HTR-8/SVneo (cell line): ENCODE results near the gene FRMPD3.

Experiments used
- DNase-seq: peaks from one replicate; pipeline ENCODE4 v3.0.0; 2011; ENCODE audit warnings: low spot score, mixed read lengths; ENCODE audit not compliant: insufficient read length
- FAIRE-seq: peaks from 2 replicates; lab custom pipeline; 2011; peaks lifted over from hg19 to GRCh38; lab: Jason Lieb, UNC

The FRMPD3 gene

DNA sequence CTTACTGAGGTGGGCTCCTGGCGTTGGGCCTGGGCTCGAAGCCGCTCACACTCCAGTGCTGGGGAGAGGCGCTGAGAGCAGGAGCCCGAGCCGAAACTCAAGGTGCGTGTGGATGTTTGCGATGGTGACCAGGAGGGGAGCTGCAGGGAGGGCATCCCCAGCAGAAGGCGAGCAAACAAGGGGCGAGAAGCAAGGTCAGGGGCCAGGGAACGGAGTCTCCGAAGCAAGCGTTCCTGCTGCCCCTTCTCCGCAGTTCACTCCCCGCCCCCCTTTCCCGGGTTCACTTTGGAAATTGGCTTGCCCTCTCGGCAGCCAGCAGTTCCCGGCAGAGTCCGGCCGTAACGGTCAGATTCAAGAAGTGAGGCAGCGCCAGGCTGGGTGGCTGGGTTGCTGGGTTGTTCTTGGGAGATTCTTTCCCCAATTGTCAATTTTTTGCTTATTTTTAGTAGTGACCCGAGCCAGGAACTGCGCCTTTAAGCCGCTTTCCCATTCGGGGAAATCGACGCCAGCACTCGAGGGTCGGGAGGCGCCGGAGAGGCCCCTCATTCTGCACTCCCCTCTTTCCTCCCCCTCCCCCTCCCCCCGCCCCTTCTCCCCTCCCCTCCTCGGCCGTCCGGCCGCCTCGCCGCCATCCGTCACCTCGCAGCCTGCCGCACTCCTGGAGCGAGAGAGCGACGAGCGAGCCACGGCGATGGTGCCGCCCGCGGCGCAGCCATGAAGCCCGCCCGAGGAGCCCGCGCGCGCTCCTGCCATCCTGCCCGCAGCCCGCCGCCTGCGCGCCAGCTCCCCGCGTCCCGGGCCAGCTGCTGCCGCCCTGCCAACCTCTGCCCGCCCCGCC lies at the start of gene FRMPD3:
TSS of gene FRMPD3 (plus strand) at position 655 of the 838 bp plus-strand sequence. CDS start 76,937 bp downstream, outside the sequence.
- no peak for FAIRE-seq
- no peak for DNase-seq

DNA sequence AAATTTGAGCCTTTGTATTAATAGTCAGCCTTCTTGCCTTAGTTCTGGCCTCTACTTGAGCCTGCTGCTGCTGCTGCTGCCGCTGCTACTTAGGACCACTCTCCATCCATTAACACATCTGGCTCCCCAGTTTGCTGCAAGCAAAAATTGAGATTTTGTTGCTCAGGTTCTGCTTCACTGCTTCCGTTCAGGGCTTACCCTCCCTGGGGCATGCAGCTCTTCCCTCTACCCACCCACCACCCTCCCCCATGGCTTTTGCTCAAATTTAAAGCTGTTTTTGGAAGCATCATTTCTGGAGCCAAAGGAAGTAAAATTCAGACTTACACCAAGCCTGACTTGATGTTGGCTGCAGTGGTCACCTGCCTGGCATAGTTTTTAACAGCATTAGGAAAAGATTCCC lies 28.9 kb upstream of the FRMPD3 start:
- no peak for FAIRE-seq
- no peak for DNase-seq

DNA sequence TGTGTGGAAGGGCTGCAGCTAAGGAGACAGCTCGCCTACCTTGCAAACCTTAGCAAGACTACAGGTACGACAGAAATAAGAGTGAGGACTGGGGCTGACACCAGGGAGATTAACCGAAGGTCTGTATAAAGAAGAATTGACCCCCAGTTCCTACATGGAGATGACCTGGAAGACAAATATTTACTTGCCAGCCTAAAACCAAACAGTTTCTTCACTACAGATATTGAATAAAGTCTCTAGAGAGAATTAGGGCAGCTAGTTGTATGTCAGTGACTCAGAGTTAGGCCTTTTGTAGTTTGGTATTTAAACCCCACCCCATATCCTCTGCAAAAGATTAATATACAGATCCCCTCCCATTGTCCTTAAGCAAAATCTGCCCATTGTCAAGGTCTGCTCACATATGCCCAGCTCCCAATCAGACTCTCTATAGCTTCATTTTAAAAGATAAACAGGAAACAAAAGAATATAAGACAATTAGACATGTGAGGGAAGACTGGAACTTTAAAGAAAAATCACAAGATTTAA lies 28.1 kb upstream of the FRMPD3 start:
- FAIRE-seq: no peak
- DNase-seq: no peak

DNA sequence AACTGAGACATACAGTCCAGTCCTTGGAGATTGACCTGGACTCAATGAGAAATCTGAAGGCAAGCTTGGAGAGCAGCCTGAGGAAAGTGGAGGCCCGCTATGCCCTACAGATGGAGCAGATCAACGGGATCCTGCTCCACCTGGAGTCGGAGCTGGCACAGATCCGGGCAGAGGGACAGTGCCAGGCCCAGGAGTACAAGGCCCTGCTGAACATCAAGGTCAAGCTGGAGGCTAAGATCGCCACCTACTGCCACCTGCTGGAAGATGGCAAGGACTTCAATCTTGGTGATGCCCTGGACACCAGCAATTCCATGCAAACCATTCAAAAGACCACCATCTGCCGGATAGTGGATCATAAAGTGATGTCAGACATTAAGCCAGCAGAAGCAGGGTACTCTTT lies 20.4 kb upstream of the FRMPD3 start:
- DNase-seq: no peak
- no peak for FAIRE-seq

DNA sequence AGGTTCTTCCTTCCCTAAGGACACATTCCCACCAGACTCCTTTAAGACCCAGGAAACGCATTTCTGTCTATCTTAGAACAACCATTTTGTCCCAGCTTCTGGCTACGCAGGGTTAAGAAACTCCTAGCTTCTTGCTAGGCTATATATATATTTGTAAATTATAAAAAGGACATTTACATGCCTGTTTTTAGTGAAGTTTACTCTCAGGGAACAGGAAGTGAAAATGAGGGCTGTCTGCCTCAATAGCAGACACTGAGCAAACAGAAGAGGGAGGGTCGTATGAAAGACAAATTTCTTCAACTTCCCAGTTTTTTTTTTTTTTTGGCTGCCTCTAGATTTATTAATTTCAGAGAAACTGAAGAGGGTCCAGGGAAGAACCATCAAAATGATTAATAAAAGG lies 9.3 kb upstream of the FRMPD3 start:
- DNase-seq (no peak), FAIRE-seq (no peak)

DNA sequence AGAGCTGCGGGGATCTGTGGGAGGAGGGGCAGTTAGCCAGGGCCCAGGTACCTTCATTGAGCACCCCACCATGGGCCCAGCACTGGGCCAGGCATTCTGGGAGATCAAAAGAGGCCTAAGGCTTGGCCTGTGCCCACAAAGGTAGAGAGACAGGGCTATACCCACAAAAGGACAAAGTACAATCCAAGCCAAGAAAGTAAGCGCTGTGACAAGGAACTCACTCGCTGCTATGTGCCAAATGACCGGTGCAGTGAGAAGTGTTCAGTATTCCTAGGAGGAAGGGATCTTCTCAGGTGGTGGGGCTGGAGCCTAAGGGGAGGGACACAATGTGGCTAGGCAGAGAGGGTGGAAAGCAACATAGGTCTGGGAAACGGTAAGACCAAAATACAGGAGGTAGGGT lies 8.8 kb upstream of the FRMPD3 start:
- DNase-seq (no peak), FAIRE-seq (no peak)

DNA sequence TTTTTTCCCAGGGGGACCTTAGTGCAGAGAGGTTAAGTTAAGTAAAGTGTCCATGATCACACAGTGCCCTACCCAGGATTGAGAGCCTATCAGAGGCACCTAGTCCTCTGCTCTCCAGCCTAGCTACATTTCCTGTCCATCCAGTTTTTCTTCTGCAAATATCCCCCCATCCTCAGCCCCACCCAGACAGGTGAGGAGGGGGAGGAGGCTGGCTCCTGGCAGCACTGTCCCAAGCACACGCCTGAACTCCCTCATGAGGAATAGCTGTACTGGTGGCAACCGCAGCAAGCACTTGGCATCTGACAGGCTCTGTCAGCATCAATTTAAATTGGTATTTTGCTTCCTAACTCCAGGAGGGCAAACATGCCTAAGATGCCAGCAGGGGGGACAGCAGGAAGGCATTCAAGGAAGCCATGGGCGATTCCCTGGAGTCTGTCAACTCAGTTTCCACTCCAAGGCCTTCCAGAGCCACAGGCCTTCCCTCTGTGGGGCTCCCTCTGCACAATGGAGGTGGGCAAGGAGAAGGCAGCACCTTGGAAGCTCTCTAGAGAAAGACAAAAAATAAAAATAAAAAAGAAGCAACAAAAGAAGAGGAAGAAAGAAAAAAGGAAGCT lies 6.4 kb upstream of the FRMPD3 start:
- FAIRE-seq: no peak
- DNase-seq: no peak

DNA sequence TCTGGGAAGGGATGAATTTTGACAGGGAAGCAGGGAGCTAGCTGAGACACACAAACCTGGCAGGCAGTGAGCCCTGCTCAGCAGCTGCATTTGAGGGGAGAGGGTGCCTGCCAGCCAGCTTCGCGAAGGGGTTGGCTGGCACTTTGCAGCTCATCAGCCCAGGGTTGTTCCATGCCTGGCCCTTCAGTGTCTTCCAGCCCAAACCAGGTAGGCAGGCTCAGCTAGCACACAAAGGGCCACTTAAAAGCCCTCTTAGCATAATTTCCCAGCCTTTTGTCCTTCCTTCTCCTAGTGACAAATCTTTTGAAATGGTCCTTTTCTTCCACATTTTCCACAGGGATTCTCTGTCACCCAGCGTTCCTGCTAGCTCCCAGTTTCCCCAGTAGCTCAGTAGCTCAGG lies 4.3 kb upstream of the FRMPD3 start:
- no peak for DNase-seq
- no peak for FAIRE-seq

DNA sequence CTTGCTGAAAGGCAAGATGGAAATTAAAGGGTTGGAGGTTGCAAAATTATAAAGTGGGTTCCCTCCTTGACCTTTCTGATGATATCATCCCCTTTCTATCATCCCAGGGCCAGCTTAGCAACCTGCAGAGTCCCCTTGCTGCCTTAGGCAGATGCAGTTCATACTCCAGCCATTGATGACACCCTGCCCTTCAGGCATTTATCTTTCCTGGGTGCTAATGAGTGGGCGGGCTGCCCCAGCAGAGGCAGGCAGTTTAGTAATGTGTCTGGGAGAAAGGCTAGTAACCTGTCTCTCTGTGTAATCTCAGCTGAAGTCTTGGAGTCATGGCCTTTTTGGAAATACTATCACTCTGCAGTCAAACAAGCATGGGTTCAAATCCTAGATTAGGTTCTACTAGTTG lies 3.8 kb upstream of the FRMPD3 start:
- FAIRE-seq (no peak), DNase-seq (no peak)

DNA sequence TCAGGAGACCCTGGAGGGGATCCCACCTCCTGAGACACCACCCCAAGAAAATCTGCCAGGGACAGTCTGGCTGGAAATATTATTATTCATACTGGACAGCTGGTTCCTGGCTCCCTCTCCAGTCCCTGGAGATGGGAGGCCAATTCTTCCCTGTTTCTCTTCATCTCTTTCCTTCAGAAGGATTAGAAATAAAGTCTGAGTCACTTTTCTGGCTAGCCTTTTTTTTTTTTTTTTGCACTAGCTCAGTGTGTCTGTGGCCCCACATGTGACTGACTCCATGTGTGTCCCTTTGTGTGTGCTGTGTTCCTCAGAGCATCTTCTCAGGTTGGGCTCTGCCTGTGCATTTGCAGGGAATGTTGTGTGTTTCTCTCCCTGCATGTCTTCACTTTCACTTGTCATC lies 1.8 kb upstream of the FRMPD3 start:
- no peak for DNase-seq
- FAIRE-seq: no peak

DNA sequence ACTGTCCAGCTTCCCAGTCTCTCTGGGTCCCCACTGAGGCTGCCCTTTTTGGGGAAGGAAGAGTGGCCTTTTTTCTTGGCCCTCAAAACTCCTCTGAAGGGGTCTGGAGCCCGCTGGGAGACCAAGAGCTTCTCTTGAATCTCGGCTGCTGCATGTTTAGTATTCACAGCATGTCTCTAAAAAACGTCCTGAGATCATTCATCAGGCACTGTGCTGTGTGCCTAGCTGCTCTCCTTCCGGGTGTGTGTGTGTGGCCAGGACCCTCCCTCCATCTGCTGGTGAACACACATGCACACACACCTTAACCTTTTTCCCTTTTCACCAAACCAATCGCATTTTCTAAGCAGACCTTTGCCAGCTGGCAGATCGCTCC lies 841 bp upstream of the FRMPD3 start:
- DNase-seq (no peak), FAIRE-seq (no peak)

DNA sequence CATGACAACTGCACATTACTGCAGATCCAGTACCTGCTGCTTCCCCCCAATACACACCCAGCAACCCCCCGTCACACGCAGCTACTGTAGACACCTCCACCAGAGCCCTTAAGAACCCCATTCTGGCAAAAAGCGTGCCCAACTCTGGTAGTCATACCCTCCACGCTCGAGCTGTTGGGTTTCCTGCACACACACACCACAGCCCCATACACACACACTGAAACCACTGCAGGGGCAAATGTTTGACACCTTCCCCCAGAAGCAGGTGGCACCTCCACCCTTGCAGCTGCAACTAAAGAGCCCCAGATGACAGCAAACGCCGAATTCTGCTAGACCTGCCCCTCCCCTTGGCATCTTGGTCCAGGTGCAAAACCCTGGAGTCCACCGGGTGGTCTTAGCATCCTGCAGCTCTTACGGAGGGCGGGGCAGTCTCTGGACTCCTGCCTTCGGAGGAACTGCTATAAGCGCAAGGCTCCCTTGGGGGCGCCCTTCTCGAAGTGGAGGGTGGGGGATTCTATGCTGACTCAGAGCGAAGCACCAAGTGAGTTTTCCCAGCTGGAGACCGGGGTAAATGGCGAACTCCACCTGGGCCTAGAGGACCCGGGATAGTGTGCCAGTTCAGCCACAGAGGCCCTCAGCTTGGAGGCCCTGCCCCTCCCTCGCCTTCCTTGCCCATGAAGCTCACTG lies 1.5 kb downstream of the FRMPD3 start:
- FAIRE-seq (no peak), DNase-seq (no peak)

DNA sequence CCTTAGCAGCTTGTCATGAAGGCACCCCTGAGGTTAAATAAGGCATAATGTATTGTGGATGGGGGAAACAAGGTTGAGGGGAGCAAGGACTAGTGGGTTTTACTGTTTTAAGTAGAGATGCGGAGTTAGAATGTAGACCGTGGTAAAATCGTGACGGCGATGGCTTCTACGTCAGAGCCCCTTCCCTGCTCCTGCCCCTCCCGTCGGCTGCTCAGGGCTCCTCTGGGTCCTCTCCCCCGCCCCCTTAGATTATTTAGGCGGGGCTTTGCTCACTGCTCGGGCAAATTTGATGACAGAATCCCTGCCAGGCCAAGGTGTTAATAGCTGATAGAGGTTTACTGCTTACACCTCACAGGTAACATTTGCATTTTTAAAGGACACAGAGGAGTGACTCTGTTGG lies 2.3 kb downstream of the FRMPD3 start:
- DNase-seq (no peak), FAIRE-seq (no peak)

DNA sequence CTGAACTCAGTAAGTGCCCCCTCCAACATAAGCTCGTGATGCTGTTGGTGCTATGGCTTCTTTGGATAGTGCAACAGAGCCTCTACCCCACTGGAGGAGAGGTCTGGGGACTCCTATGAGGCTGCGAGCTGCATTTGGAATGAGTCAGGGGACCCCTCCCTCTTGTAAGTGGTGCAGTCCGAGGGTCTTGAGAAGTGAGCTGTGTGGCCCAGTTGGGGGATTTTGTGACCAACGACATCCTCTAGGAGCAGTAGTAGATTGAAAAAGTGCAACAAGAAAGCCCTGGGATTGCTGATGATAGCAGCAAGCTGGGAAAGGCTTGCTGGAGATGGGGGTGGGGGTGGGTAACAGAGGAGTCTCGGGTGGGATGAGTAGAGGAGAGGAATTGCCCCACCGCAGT lies 3.1 kb downstream of the FRMPD3 start:
- no peak for FAIRE-seq
- no peak for DNase-seq

DNA sequence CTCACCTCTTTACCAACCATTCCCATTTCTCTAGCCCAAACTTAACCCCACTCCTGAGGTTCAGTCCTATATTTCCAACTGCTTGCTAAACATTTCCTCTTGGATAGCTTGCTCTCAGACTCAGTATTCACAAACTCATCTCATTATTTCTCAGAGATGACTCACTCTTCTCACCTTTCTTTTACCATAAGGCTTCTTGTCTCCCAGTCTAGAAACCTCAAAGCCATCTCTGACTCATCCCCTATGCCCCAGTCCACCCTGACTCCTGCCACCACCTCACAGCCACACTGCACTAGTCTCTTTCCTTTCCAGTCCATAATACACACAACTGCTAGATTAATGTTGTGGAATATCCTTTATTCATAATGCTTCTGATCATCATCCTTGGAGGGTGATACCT lies 4.8 kb downstream of the FRMPD3 start:
- no peak for DNase-seq
- FAIRE-seq: no peak

DNA sequence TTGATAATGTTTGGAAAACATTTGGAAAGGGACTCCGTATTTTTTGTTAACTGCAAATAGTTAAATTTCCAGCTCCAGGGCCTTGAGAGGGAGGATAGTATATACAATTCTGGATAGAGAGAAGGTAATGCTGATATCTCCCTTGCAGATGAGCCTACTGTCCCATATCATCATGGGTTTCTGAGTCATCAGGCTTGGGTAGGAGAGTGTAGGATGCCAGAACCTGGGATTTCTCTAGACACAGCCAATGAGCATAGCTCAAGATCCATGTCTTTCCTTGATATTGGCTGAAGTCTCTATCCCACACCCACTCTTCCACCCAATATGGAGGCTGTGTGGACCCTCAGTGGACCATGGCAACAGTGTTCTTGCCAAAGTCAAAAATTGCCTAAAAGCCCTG lies 7.8 kb downstream of the FRMPD3 start:
- DNase-seq: no peak
- no peak for FAIRE-seq

DNA sequence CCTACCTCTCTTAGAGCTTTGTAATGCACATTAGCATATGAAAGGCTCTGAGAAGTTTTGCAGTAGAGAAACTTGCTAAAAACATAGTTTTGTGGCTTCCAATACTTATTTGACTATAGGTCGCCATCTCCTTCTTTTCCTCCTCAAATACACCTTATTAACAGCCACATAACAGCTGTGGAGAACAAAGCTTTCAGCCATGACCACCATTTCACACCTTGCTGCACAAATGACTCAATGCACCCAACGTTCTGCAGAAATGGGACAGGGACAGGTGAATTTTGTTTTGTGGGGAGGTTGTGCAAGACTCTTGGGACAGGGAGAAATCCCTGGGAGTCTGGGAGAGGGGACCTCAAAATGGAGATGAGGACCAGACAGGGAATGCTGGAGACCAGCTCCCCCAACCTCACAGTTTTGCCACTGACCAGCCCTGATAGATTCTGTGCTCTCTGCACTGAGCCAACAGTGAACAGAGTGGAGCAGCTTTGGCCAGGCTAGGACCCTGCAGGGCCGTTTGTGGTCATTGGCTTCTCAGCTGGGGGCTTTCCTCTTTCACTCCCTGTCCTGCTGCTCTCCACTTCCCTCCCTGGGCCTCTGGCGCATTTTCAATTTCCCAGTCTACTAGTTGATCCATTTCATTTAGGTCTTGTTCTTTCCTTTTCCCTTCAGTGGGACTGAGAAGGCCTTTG lies 16.6 kb downstream of the FRMPD3 start:
- FAIRE-seq: no peak

DNA sequence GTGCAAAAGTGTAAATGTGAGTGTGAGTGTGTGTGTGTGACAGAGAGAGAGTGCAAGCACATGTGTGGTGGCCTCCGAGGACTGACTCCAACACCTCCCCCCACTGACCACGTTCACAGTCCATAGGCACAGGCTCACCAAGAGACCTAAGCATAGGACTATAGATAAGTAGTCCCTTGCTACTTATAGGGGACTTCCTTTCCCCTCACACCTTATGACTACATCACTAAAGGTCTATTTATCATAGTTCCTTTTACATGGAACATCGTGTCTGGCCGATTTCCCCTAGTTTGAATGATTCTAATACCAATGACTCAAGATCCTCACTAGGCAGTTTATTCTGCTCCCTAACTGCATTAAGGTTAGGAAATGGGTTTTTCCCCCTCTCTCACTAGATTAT lies 17.8 kb downstream of the FRMPD3 start:
- DNase-seq: no peak
- no peak for FAIRE-seq

More for the DNA sequence above, 16.6 kb downstream of the FRMPD3 start:
- DNase-seq: no peak

DNA sequence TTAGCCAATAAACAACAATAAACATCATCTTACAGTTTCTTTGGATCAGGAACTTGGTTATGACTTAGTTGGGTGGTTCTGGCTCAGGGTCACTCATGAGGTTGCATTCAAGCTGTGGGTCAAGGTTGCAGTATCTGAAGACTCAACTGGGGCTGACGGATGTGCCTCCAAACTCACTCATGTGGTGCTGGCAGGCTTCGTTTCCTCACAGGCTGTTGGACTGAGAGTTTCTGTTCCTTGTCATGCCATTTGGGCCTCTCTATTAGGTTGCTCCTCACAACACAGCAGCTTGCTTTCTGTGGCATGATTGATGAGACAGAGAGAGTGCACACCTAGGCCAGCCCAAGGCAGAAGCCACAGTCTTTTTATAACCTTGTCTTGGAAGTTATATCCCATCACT lies 20.7 kb downstream of the FRMPD3 start:
- FAIRE-seq: no peak

DNA sequence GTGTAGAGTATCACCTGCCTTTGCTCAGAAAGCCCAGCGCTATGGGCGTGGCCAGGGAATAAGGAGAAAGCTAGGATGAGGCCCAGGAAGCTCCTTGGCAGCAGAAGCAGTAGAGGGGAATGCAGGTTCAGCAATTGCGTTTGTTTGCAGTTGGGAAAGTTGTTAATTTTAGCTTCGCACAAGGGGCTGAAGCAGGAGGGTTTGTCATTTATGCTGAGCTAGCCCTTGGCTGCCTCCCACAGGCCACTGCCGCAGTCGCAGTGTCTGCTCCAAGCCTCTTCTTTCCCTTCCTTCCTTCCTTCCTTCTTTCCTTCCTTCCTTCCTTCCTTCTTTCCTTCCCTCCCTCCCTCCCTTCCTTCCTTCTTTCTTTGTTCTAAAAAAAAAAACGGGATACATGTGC lies 21.5 kb downstream of the FRMPD3 start:
- FAIRE-seq: no peak

More for the DNA sequence above, 20.7 kb downstream of the FRMPD3 start:
- no peak for DNase-seq

More for the DNA sequence above, 21.5 kb downstream of the FRMPD3 start:
- DNase-seq: no peak
